SK-N-SH treated with all-trans-retinoic acid at 6 μM for 48 hours (cell line): Measurements from ENCODE around the gene WBP11.

ENCODE experiments used
- ATAC-seq: fragments of 200-7000 bp; cut with Tn5 transposase; 3 replicates; pipeline ENCODE4 v1.9.1; 2020; ENCODE audit warnings: mild to moderate bottlenecking, moderate library complexity
- ARNTL ChIP-seq: fragments of 450-650 bp; formaldehyde crosslinking; IDR thresholded peaks from 2 replicates; pipeline ENCODE4 v1.5.0; 2020; ENCODE audit warnings: low read depth, mild to moderate bottlenecking, moderate library complexity, borderline replicate concordance
- BACH2 ChIP-seq: fragments of 250-450 bp; sonication (Bioruptor Pico); IDR thresholded peaks from 2 replicates; pipeline ENCODE4 v1.9.0; 2021; ENCODE audit warnings: mild to moderate bottlenecking, borderline replicate concordance
- CREB5 ChIP-seq: fragments of 250-450 bp; sonication (Bioruptor Pico); IDR thresholded peaks from 2 replicates; pipeline ENCODE4 v1.5.1; 2020; ENCODE audit warnings: low read depth, mild to moderate bottlenecking, moderate library complexity
- CSDC2 ChIP-seq: fragments of 250-450 bp; sonication (Bioruptor Pico); IDR thresholded peaks from 2 replicates; pipeline ENCODE4 v1.5.0; 2020; ENCODE audit warnings: mild to moderate bottlenecking, moderate library complexity
- CSRNP3 ChIP-seq: fragments of 250-450 bp; sonication (Bioruptor Pico); IDR thresholded peaks from 2 replicates; pipeline ENCODE4 v1.5.1; 2021; ENCODE audit warnings: mild to moderate bottlenecking, moderate library complexity
- ESRRG ChIP-seq: fragments of 250-450 bp; sonication (Bioruptor Pico); IDR thresholded peaks from 2 replicates; pipeline ENCODE4 v1.6.1; 2021; ENCODE audit warnings: mild to moderate bottlenecking
- GLIS3 ChIP-seq: fragments of 250-450 bp; sonication (Bioruptor Pico); IDR thresholded peaks from 2 replicates; pipeline ENCODE4 v1.5.0; 2020; ENCODE audit warnings: mild to moderate bottlenecking, moderate library complexity
- ISL1 ChIP-seq: fragments of 250-450 bp; sonication (Bioruptor Pico); IDR thresholded peaks from 2 replicates; pipeline ENCODE4 v2.1.2; 2022; ENCODE audit warnings: mild to moderate bottlenecking, moderate library complexity
- OSR1 ChIP-seq: fragments of 250-450 bp; sonication (Bioruptor Pico); IDR thresholded peaks from 2 replicates; pipeline ENCODE4 v1.8.0; 2022; ENCODE audit warnings: moderate library complexity, mild to moderate bottlenecking, inconsistent platforms
- PATZ1 ChIP-seq: fragments of 250-450 bp; sonication (Bioruptor Pico); IDR thresholded peaks from 2 replicates; pipeline ENCODE4 v1.8.0; 2020; ENCODE audit warnings: mild to moderate bottlenecking, moderate library complexity, borderline replicate concordance
- POU6F1 ChIP-seq: fragments of 250-450 bp; sonication (Bioruptor Pico); IDR thresholded peaks from 2 replicates; pipeline ENCODE4 v1.8.0; 2021; ENCODE audit warnings: low read depth, mild to moderate bottlenecking, moderate library complexity, borderline replicate concordance
- PPARA ChIP-seq: fragments of 250-450 bp; sonication (Bioruptor Pico); IDR thresholded peaks from 2 replicates; pipeline ENCODE4 v1.5.0; 2020; ENCODE audit warnings: mild to moderate bottlenecking, borderline replicate concordance
- RARB ChIP-seq: fragments of 250-450 bp; sonication (Bioruptor Pico); IDR thresholded peaks from 2 replicates; pipeline ENCODE4 v1.8.0; 2021; ENCODE audit warnings: mild to moderate bottlenecking, moderate library complexity
- SNAI2 ChIP-seq: fragments of 250-450 bp; sonication (Bioruptor Pico); IDR thresholded peaks from 2 replicates; pipeline ENCODE4 v1.5.0; 2020; ENCODE audit warnings: mild to moderate bottlenecking, moderate library complexity
- TCF4 ChIP-seq: fragments of 250-450 bp; sonication (Bioruptor Pico); IDR thresholded peaks from 2 replicates; pipeline ENCODE4 v1.8.0; 2021; ENCODE audit warnings: mild to moderate bottlenecking, moderate library complexity, borderline replicate concordance
- TOX ChIP-seq: fragments of 250-450 bp; sonication (Bioruptor Pico); IDR thresholded peaks from 2 replicates; pipeline ENCODE4 v1.8.0; 2021; ENCODE audit warnings: mild to moderate bottlenecking, moderate library complexity, borderline replicate concordance
- ZC3H10 ChIP-seq: fragments of 250-450 bp; sonication (Bioruptor Pico); IDR thresholded peaks from 2 replicates; pipeline ENCODE4 v1.5.1; 2021; ENCODE audit warnings: mild to moderate bottlenecking, moderate library complexity
- ZFP3 ChIP-seq: fragments of 250-450 bp; sonication (Bioruptor Pico); IDR thresholded peaks from 2 replicates; pipeline ENCODE4 v1.5.0; 2020; ENCODE audit warnings: mild to moderate bottlenecking, moderate library complexity
- ZFP30 ChIP-seq: fragments of 450-650 bp; formaldehyde crosslinking; IDR thresholded peaks from 2 replicates; pipeline ENCODE4 v1.5.0; 2022; ENCODE audit warnings: mild to moderate bottlenecking, moderate library complexity
- ZNF565 ChIP-seq: fragments of 450-650 bp; formaldehyde crosslinking; conservative IDR thresholded peaks from 2 replicates; pipeline ENCODE4 v1.5.0; 2020; ENCODE audit warnings: low read depth, mild to moderate bottlenecking, moderate library complexity
- ZNF70 ChIP-seq: fragments of 450-650 bp; formaldehyde crosslinking; IDR thresholded peaks from 2 replicates; pipeline ENCODE4 v1.5.0; 2020; ENCODE audit warnings: mild to moderate bottlenecking, moderate library complexity
- ZNF8 ChIP-seq: fragments of 450-650 bp; formaldehyde crosslinking; IDR thresholded peaks from 2 replicates; pipeline ENCODE4 v1.5.0; 2020; ENCODE audit warnings: mild to moderate bottlenecking, moderate library complexity

Gene WBP11

GRCh38 chr12:14828892-14829291 is 25.6 kb upstream of the WBP11 start:
- TF ChIP-seq TOX (CRISPR knock-in tag) (no peak), PATZ1 (CRISPR knock-in tag) (no peak), TCF4 (CRISPR knock-in tag) (no peak), ESRRG (CRISPR knock-in tag) (no peak), PPARA (CRISPR knock-in tag) (no peak), OSR1 (no peak), CREB5 (CRISPR knock-in tag) (no peak), ZC3H10 (CRISPR knock-in tag) (no peak), SNAI2 (CRISPR knock-in tag) (no peak), RARB (CRISPR knock-in tag) (no peak), ZFP3 (no peak), ARNTL (CRISPR knock-in tag) (no peak), POU6F1 (CRISPR knock-in tag) (no peak), ZNF8 (CRISPR knock-in tag) (no peak), ZNF565 (CRISPR knock-in tag) (no peak), ZFP30 (CRISPR knock-in tag) (no peak), GLIS3 (CRISPR knock-in tag) (no peak), CSDC2 (CRISPR knock-in tag) (no peak)
- peak; percentile 84 for ATAC-seq

- TF ChIP-seq TOX (CRISPR knock-in tag) (no peak), ZNF565 (CRISPR knock-in tag) (no peak), BACH2 (CRISPR knock-in tag) (no peak), ZNF70 (no peak), ZFP30 (CRISPR knock-in tag) (no peak), ZC3H10 (CRISPR knock-in tag) (no peak), PATZ1 (CRISPR knock-in tag) (no peak)
- TF ChIP-seq, all 23 proteins: peak for 0
- ATAC-seq, result no peak
Observed at GRCh38 chr12:14827043-14827442, 23.8 kb upstream of the WBP11 start.

- TF ChIP-seq PPARA (CRISPR knock-in tag), result no peak
- TF ChIP-seq ISL1, result no peak
- no peak for TF ChIP-seq TOX (CRISPR knock-in tag)
- no peak for TF ChIP-seq ZFP30 (CRISPR knock-in tag)
- TF ChIP-seq ESRRG (CRISPR knock-in tag), result no peak
- no peak for TF ChIP-seq BACH2 (CRISPR knock-in tag)
- no peak for TF ChIP-seq PATZ1 (CRISPR knock-in tag)
- no peak for TF ChIP-seq ARNTL (CRISPR knock-in tag)
- no peak for TF ChIP-seq ZNF8 (CRISPR knock-in tag)
- no peak for TF ChIP-seq ZNF70
- no peak for TF ChIP-seq ZNF565 (CRISPR knock-in tag)
- no peak for TF ChIP-seq RARB (CRISPR knock-in tag)
- no peak for TF ChIP-seq CSDC2 (CRISPR knock-in tag)
- TF ChIP-seq GLIS3 (CRISPR knock-in tag), result no peak
- no peak for TF ChIP-seq OSR1
- TF ChIP-seq CSRNP3 (CRISPR knock-in tag), result no peak
- no peak for ATAC-seq
Observed at GRCh38 chr12:14826491-14826890, 23.2 kb upstream of the WBP11 start.
